Tibial nerve (tissue), 4 donors: ENCODE results near the gene PCDHGA8. TPM values are rescaled to one million over a fixed set of nuclear protein-coding genes. Genes with fewer than 3 reads are reported as not detected.

Source experiments
- DNase-seq, 2 donors: peaks; one replicate each; pipeline ENCODE4 v3.0.0-alpha.2; 2019; ENCODE audit warnings: low spot score in 2 of 2
- H3K27ac ChIP-seq, 4 donors: fragments of 200-600 bp; sonication (generic) in 3 of 4; one replicate each; pipeline ENCODE4 v1.5.1; 2017 to 2019; ENCODE audit warnings: mild to moderate bottlenecking in 1 of 4
- H3K27me3 ChIP-seq, 2 donors: fragments of 200-600 bp; sonication (generic) in 1 of 2; one replicate each; pipeline versions ENCODE4 v1.5.1 to v1.6.0; 2017 to 2019
- H3K36me3 ChIP-seq, 3 donors: fragments of 200-600 bp; sonication (generic); one replicate each; pipeline ENCODE4 v1.5.1; 2018 to 2019
- H3K4me1 ChIP-seq, 4 donors: fragments of 200-600 bp; sonication (generic) in 3 of 4; one replicate each; pipeline ENCODE4 v1.5.1; 2017 to 2019
- H3K4me3 ChIP-seq, 4 donors: fragments of 200-600 bp; sonication (generic) in 3 of 4; one replicate each; pipeline ENCODE4 v1.5.1; 2017 to 2019; ENCODE audit warnings: mild to moderate bottlenecking in 1 of 4, moderate library complexity in 1 of 4
- H3K9me3 ChIP-seq, 4 donors: fragments of 200-600 bp; sonication (generic) in 3 of 4; one replicate each; pipeline ENCODE4 v1.5.1; 2017 to 2019
- EP300 ChIP-seq, 2 donors: sonication (generic); formaldehyde crosslinking; IDR thresholded peaks; one replicate each; pipeline ENCODE4 v1.6.1; 2017; ENCODE audit warnings: antibody characterized with exemption in 2 of 2, mild to moderate bottlenecking in 1 of 2
- POLR2A ChIP-seq, 2 donors: fragments of 450-650 bp; IDR thresholded peaks; one replicate each; pipeline ENCODE4 v1.6.1; 2017; ENCODE audit warnings: antibody characterized with exemption in 2 of 2, mild to moderate bottlenecking in 2 of 2, moderate library complexity in 2 of 2
- WGBS, 2 donors: methylation state at CpG; one replicate each; pipeline ENCODE4 v1.1.5; 2018; 5-methylcytosine and 5-hydroxymethylcytosine counted together
- total RNA-seq, 4 donors: library from RNA; depleted of rRNA; stranded (reverse); fragments of >200 nt; gene quantifications; one replicate each; pipeline ENCODE4 v1.1.0, GENCODE V29; 2016
- TF ChIP-seq, protein P1 (sequence below), 5 experiments: fragments of 200-600 bp in 3 of 5; fragments of 450-650 bp in 2 of 5; sonication (generic) in 3 of 5; IDR thresholded peaks; one replicate each; pipeline ENCODE4 v1.5.1; 2016 to 2019; ENCODE audit warnings: antibody characterized with exemption in 5 of 5, mild to moderate bottlenecking in 3 of 5, moderate library complexity in 2 of 5

PCDHGA8 gene
- total RNA-seq, 4 donors from 2014 or later, result 5.5 to 9.3 (median 6.6) TPM

GRCh38 chr5:141434006-141434405 lies 41.6 kb downstream of the PCDHGA8 start:
- Histone ChIP-seq H3K4me1 (no peaks in the 10 kb centered on the region), H3K36me3 (peaks cover 0 to 16% (median 0%) of the 10 kb centered on the region in 3 donors), H3K9me3 (peaks cover 0 to 98% (median 46%) of the 10 kb centered on the region in 4 donors), H3K27me3 (no peaks in the 10 kb centered on the region), H3K4me3 (no peak overlapping the region), H3K27ac (no peak overlapping the region)
- no peak for DNase-seq
- WGBS, 2 donors, result 82 to 97% methylated on average over 2 of the region's 2 CpGs
- TF ChIP-seq, protein P1, sequence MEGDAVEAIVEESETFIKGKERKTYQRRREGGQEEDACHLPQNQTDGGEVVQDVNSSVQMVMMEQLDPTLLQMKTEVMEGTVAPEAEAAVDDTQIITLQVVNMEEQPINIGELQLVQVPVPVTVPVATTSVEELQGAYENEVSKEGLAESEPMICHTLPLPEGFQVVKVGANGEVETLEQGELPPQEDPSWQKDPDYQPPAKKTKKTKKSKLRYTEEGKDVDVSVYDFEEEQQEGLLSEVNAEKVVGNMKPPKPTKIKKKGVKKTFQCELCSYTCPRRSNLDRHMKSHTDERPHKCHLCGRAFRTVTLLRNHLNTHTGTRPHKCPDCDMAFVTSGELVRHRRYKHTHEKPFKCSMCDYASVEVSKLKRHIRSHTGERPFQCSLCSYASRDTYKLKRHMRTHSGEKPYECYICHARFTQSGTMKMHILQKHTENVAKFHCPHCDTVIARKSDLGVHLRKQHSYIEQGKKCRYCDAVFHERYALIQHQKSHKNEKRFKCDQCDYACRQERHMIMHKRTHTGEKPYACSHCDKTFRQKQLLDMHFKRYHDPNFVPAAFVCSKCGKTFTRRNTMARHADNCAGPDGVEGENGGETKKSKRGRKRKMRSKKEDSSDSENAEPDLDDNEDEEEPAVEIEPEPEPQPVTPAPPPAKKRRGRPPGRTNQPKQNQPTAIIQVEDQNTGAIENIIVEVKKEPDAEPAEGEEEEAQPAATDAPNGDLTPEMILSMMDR (IDR thresholded peaks at IDR 0.05), result no peak

GRCh38 chr5:141437221-141437620 lies 44.8 kb downstream of the PCDHGA8 start:
- TF ChIP-seq POLR2A (IDR thresholded peaks at IDR 0.05), result no peak
- TF ChIP-seq EP300 (IDR thresholded peaks at IDR 0.05), result no peak
- TF ChIP-seq, protein P1 (IDR thresholded peaks at IDR 0.05), result no peak
- WGBS, 2 donors, result 93 to 95% methylated on average over 2 of the region's 2 CpGs

GRCh38 chr5:141439411-141440141 lies 47.1 kb downstream of the PCDHGA8 start:
- no peak for TF ChIP-seq POLR2A (IDR thresholded peaks at IDR 0.05)
- no peak for TF ChIP-seq EP300 (IDR thresholded peaks at IDR 0.05)
- TF ChIP-seq, protein P1 (IDR thresholded peaks at IDR 0.05), result no peak
- DNase-seq, result no peak
- Histone ChIP-seq H3K4me1 (no peaks in the 10 kb centered on the region), H3K36me3 (peaks cover 0 to 35% (median 0%) of the 10 kb centered on the region in 3 donors), H3K4me3 (no peak overlapping the region), H3K27ac (no peak overlapping the region), H3K9me3 (peaks cover 0 to 95% (median 31%) of the 10 kb centered on the region in 4 donors), H3K27me3 (no peaks in the 10 kb centered on the region)
- 71 to 76% methylated on average over 10 of the region's 10 CpGs for WGBS, 2 donors

More at GRCh38 chr5:141437221-141437620, 44.8 kb downstream of the PCDHGA8 start:
- Histone ChIP-seq H3K4me1 (no peaks in the 10 kb centered on the region), H3K4me3 (no peak overlapping the region), H3K27me3 (no peaks in the 10 kb centered on the region), H3K27ac (no peak overlapping the region), H3K9me3 (peaks cover 0 to 98% (median 39%) of the 10 kb centered on the region in 4 donors), H3K36me3 (peaks cover 0 to 32% (median 0%) of the 10 kb centered on the region in 3 donors)
- no peak for DNase-seq

DNA sequence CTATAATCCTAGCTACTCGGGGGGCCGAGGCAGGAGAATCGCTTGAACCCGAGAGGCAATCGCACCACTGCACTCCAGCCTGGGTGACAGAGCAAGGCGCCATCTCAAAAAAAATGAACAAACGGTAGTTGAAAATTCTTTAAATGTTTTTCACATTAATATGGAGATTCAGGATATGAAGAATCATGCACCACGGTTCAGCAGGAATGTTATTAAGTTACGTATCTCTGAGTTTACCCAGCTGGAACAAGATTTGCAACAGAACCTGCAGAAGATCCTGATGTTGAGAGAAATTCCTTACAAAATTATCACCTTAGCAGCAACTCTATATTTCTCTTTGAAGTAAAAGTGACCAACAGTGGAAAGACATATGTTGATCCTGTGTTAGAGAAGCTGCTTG lies 47.9 kb downstream of the PCDHGA8 start:
- 96% methylated on average over 9 of the region's 9 CpGs for WGBS, 2 donors
- no peak overlapping the region for H3K27ac ChIP-seq
- no peak for DNase-seq
- H3K4me1 ChIP-seq, result no peaks in the 10 kb centered on the region
- H3K4me3 ChIP-seq, result no peak overlapping the region
- TF ChIP-seq POLR2A (IDR thresholded peaks at IDR 0.05), result no peak
- TF ChIP-seq, protein P1 (IDR thresholded peaks at IDR 0.05), result no peak
- TF ChIP-seq EP300 (IDR thresholded peaks at IDR 0.05), result no peak
- H3K27me3 ChIP-seq, result no peaks in the 10 kb centered on the region
- H3K9me3 ChIP-seq, result peaks cover 0 to 95% (median 31%) of the 10 kb centered on the region in 4 donors
- H3K36me3 ChIP-seq, result peaks cover 0 to 37% (median 0%) of the 10 kb centered on the region in 3 donors

DNA sequence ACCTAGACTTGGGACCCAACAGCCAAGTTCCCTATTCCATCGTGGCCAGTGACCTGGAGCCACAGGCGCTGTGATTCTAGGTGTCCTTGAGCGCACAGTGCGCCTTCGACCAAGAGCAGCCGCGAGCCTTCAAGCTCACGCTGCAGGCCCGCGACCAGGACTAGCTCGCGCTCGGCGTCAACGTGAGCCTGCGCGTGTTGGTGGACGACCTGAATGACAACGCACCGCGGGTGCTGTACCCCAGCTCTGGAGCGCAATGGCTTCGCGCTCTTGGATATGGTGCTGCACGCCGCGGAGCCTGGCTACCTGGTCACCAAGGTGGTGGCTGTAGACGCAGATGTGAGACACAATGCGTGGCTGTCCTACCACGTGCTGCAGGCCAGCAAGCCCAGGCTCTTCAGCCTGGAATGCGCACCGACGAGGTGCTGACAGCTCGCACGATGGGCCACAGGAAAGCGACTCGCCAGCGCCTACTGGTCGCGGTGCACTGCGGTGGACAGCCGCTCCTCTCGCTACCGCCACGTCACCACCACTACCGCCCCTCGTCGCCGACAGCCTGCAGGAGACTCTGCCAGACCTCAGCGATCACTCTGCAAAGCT lies 49.2 kb downstream of the PCDHGA8 start:
- peaks cover 0 to 94% (median 28%) of the 10 kb centered on the region in 4 donors for H3K9me3 ChIP-seq
- no peaks in the 10 kb centered on the region for H3K4me1 ChIP-seq
- no peaks in the 10 kb centered on the region for H3K27me3 ChIP-seq
- H3K36me3 ChIP-seq, result peaks cover 0 to 46% (median 0%) of the 10 kb centered on the region in 3 donors
- WGBS, 2 donors, result 60 to 62% methylated on average over 33 to 34 of the region's 50 CpGs
- H3K27ac ChIP-seq, result no peak overlapping the region
- H3K4me3 ChIP-seq, result no peak overlapping the region
- DNase-seq, result no peak
- TF ChIP-seq POLR2A (IDR thresholded peaks at IDR 0.05) (no peak), EP300 (IDR thresholded peaks at IDR 0.05) (no peak)
- TF ChIP-seq, protein P1 (IDR thresholded peaks at IDR 0.05), result no peak
